NCI-H510A treated with DMSO at 0.1 percent for 48 hours (cell line): ENCODE data around the gene DNAAF1.
"Not testable (repeated sequence)": the region's sequence is repeated elsewhere in the genome, so short reads cannot be mapped to it uniquely, and the experiment has no call there.

ENCODE experiments used
- DNase-seq: peaks from one replicate; lab custom pipeline; 2025; lab: John Stamatoyannopoulos, UW

The DNAAF1 gene

GRCh38 chr16:84184775-84185174 is 39.7 kb downstream of the DNAAF1 start:
- DNase-seq = no peak

GRCh38 chr16:84186685-84187437 is 41.8 kb downstream of the DNAAF1 start, which contains the start of gene TAF1C:
TAF1C (minus strand) TSS chr16:84187057; CDS start chr16:84184988, 2,069 bp downstream.
- DNase-seq = peak; percentile 89

GRCh38 chr16:84190731-84191388 is 45.8 kb downstream of the DNAAF1 start, which contains the start of gene ADAD2:
ADAD2 (plus strand) TSS chr16:84191157; CDS start chr16:84191231, 74 bp downstream.
- DNase-seq = no peak

GRCh38 chr16:84191466-84191865 is 46.4 kb downstream of the DNAAF1 start:
- no peak for DNase-seq

- no peak for DNase-seq
Measured at GRCh38 chr16:84193480-84193879, 48.4 kb downstream of the DNAAF1 start.

- no peak for DNase-seq
Measured at GRCh38 chr16:84194018-84194417, 48.9 kb downstream of the DNAAF1 start.

GRCh38 chr16:84194470-84195200 is 49.5 kb downstream of the DNAAF1 start:
- no peak for DNase-seq

GRCh38 chr16:84195201-84196093 is 50.3 kb downstream of the DNAAF1 start:
- no peak for DNase-seq

GRCh38 chr16:84196101-84196500 is 51.0 kb downstream of the DNAAF1 start:
- DNase-seq = no peak

GRCh38 chr16:84196727-84197394 is 51.8 kb downstream of the DNAAF1 start:
- no peak for DNase-seq

GRCh38 chr16:84197466-84198128 is 52.5 kb downstream of the DNAAF1 start:
- no peak for DNase-seq

GRCh38 chr16:84198401-84198800 is 53.3 kb downstream of the DNAAF1 start:
- DNase-seq = no peak

- DNase-seq = no peak
Measured at GRCh38 chr16:84199097-84199496, 54.0 kb downstream of the DNAAF1 start.

GRCh38 chr16:84199861-84200260 is 54.8 kb downstream of the DNAAF1 start:
- no peak for DNase-seq

- DNase-seq = not testable (repeated sequence)
Measured at GRCh38 chr16:84204551-84204950, 59.4 kb downstream of the DNAAF1 start.

GRCh38 chr16:84205123-84205522 is 60.0 kb downstream of the DNAAF1 start:
- DNase-seq = not testable (repeated sequence)

- DNase-seq = no peak
Measured at GRCh38 chr16:84205976-84206691, 61.0 kb downstream of the DNAAF1 start.

- no peak for DNase-seq
Measured at GRCh38 chr16:84207251-84207650, 62.1 kb downstream of the DNAAF1 start.

GRCh38 chr16:84207879-84208278 is 62.8 kb downstream of the DNAAF1 start:
- no peak for DNase-seq

GRCh38 chr16:84209989-84210388 is 64.9 kb downstream of the DNAAF1 start:
- DNase-seq = no peak
